ENCODE data around the gene CACNA1A.

DNA sequence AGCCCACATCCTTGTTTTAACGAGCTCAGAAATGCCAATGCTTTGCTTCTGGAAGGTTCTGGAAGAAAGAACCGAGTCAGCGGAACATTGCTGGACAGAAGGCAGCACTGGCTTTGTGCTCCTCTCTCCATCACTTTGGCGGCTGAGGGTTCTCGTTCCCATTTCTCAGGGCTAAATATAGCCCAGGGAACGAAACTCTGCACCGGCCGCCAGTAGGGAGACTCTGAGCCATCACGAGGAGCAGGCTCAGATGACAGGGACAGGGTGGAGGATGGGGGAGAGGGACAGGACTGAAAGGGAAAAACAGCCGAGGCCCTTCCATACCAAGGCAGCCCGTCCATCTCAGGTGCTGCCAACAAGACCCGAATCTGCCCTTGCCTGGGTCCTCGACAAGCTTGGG is 166.4 kb downstream of the CACNA1A start:
- TF ChIP-seq, protein P1, sequence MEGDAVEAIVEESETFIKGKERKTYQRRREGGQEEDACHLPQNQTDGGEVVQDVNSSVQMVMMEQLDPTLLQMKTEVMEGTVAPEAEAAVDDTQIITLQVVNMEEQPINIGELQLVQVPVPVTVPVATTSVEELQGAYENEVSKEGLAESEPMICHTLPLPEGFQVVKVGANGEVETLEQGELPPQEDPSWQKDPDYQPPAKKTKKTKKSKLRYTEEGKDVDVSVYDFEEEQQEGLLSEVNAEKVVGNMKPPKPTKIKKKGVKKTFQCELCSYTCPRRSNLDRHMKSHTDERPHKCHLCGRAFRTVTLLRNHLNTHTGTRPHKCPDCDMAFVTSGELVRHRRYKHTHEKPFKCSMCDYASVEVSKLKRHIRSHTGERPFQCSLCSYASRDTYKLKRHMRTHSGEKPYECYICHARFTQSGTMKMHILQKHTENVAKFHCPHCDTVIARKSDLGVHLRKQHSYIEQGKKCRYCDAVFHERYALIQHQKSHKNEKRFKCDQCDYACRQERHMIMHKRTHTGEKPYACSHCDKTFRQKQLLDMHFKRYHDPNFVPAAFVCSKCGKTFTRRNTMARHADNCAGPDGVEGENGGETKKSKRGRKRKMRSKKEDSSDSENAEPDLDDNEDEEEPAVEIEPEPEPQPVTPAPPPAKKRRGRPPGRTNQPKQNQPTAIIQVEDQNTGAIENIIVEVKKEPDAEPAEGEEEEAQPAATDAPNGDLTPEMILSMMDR (conservative IDR thresholded peaks at IDR 0.05; ENCODE audit: low read depth, low read length) = no peak
- TF ChIP-seq POLR2A (IDR thresholded peaks at IDR 0.05; ENCODE audit: low read depth, low read length) (no peak), CEBPB (IDR thresholded peaks at IDR 0.05; ENCODE audit: low read depth, low read length) (no peak), BHLHE40 (IDR thresholded peaks at IDR 0.05; ENCODE audit: low read depth, low read length) (no peak), RAD21 (IDR thresholded peaks at IDR 0.05; ENCODE audit: low read length) (no peak)
- TF ChIP-seq, protein P2, sequence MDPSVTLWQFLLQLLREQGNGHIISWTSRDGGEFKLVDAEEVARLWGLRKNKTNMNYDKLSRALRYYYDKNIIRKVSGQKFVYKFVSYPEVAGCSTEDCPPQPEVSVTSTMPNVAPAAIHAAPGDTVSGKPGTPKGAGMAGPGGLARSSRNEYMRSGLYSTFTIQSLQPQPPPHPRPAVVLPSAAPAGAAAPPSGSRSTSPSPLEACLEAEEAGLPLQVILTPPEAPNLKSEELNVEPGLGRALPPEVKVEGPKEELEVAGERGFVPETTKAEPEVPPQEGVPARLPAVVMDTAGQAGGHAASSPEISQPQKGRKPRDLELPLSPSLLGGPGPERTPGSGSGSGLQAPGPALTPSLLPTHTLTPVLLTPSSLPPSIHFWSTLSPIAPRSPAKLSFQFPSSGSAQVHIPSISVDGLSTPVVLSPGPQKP (IDR thresholded peaks at IDR 0.05; ENCODE audit: borderline replicate concordance, low read depth, low read length) = no peak

Data from IMR-90 (cell line).